Inflammatory macrophage treated with lipopolysaccharide for 4 hours (primary cell): ENCODE data around the gene XYLT1.

Source experiments
- DNase-seq: peaks from one replicate; pipeline ENCODE4 v3.0.0-alpha.2; 2020

The XYLT1 gene

DNA sequence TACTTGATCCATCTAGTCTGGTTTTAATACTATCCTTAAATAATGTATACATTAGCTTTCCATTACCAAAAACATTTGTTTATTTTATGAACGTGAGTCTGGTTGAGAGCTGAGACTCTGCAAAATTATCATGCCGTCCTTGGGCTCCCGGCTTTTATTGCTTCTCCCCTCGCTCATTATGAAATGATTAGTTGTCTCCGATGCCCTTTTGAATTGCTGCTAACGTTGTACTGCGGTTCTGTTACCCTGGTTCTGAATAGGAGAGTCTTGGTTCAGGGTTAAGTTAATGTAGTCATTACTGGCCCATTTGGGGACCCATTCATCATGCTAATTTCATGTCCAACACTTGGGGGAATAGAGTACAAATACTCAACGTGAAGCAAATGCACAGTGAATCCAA, 12.8 kb downstream of the XYLT1 start:
- DNase-seq: no peak

GRCh38 chr16:17457513-17457912, 13.2 kb downstream of the XYLT1 start:
- DNase-seq: no peak

- DNase-seq: peak; percentile 77
Observed at GRCh38 chr16:17454162-17454730, 16.5 kb downstream of the XYLT1 start.

- DNase-seq: no peak
Observed at GRCh38 chr16:17453364-17454038, 17.3 kb downstream of the XYLT1 start.

- no peak for DNase-seq
Observed at GRCh38 chr16:17452922-17453321, 17.8 kb downstream of the XYLT1 start.

GRCh38 chr16:17451843-17452242, 18.9 kb downstream of the XYLT1 start:
- DNase-seq: peak; percentile 91

DNA sequence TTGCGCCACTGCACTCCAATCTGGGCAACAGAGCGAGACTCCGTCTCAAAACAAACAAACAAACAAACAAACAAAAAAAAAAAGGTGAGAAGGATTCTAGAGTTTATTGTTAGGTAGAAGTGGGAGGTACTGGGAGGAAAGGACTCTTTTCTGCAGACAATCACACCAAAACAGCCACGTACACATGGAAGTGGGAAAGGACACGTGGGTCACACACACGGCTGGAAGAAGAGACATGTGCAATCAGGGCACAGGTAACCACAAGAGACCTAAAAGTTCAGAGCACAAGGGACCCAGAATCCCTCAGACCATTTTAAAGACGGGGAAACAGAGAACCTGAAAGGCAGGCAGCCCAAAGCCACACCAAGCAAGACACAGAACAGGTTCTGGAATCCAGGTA, 20.5 kb downstream of the XYLT1 start:
- no peak for DNase-seq

- peak; percentile 86 for DNase-seq
Observed at GRCh38 chr16:17448640-17449638, 21.8 kb downstream of the XYLT1 start.

GRCh38 chr16:17447101-17447569, 23.6 kb downstream of the XYLT1 start:
- no peak for DNase-seq

GRCh38 chr16:17446661-17447060, 24.1 kb downstream of the XYLT1 start:
- no peak for DNase-seq

DNA sequence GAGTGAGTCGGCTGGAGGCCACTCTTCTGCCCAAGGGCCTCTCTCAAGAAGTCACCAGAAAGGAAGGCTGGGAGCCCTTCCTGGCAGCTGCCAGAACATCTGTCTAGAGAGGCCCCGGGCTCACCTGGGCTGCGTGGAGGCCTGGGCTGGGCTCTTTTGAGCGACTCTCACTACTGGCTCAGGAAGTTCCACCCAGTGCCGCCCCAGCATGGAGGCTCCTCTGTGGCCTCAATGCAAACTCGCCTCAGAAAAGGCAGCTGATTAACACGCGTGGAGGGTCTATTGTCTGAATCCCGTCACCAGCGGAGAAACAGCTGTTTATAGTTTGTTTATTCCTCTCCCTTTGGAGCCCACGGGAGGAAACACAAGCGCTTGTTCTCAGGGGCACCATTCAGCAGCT, 25.3 kb downstream of the XYLT1 start:
- DNase-seq: no peak

- no peak for DNase-seq
Observed at GRCh38 chr16:17444658-17445057, 26.1 kb downstream of the XYLT1 start.

DNA sequence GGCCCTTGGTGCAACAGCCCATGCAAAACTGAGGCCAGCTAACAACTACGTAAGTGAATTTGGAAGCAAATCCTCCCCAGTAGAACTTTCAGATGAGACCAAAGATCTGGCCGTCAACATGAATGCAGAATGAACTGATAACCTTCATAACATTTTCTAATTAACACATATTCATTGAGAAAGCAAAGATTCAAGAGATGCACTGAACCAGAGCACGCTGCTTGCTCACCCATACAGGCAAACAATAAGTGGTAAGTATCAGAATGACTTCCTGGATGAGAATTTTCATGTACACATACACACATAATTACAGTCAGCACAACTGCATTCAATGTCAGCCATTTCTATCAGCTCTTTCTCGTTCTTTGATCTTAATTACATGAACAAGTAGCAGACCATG, 30.6 kb downstream of the XYLT1 start:
- DNase-seq: no peak

- no peak for DNase-seq
Observed at GRCh38 chr16:17439580-17439979, 31.2 kb downstream of the XYLT1 start.

DNA sequence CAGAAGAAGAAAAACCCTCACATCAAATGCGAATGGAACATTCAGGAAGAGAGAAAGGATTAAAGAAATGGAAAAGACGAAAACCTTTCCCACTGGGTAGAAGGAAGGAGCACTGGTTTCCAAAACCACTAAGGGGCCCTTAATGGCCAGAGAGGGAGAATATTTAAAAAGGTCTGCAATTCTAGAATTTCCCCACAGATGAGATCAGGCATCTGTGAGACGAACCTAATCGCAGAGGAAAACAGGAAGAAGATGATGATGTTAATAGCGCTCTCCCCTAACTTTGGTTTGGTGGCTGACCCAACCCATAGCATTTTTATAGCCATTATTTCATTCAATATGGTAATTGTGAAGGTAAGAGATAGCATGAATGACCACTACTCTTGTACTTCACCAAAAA, 32.8 kb downstream of the XYLT1 start:
- peak; percentile 73 for DNase-seq

- DNase-seq: no peak
Observed at GRCh38 chr16:17437127-17437720, 33.5 kb downstream of the XYLT1 start.

DNA sequence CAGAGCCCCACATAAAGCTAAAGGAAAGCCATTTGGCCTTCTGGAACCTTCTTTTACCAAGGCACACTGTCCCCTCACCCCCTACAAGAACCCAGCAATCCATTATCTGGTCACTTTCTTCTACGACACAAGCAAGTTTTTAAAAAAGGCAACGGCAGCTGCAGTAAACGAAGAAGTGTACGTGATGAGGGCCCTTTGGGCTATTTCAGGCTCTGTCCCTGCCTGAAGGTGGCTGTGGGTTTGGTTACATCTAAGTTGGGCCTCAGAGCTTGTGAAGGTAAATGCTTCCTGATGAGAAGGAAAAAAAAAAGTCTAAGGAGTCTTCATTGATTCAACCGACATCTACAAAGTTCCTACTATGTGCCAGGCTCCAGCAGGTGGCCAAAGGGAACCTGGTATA, 35.4 kb downstream of the XYLT1 start:
- no peak for DNase-seq

DNA sequence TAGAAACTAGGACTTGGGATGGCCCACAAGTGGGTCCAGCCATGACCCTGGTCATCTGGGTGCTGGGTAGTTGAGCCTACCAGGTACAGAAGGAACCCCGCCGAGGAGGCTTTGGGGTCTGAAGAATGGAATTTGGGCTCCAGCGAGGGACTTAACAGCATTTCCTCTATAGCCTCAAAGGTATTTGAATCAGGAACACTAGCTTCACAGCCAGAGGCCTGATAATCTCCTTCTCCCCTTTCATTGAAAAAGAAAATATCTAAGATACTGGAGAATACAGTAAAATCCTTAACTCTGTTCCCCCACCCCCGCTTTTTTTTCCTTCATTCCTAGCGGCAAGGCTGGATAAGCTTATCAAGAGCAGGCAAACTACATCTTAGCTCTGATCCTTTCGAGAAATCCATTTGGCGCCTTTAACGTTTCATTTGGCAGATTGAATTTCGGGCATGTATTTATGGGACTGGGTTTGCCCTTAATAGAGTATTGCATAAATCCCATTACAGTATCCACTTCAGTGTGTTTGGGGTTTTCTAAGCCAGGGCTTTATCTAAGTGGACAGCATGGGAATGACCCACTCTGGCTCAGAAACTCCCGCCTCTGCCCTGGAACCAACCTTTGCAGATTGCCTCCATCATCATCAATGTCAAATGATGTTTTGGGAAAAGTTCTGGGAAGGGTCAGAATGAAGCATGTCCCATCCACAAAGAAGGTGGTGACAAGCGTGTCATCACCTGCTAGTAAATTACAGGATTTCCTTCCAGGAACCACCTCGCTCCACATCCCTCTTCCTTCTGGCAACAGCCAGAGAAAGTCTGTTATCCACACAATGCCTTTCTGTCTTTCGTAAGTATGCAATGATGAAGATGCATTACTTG, 36.9 kb downstream of the XYLT1 start:
- no peak for DNase-seq

DNA sequence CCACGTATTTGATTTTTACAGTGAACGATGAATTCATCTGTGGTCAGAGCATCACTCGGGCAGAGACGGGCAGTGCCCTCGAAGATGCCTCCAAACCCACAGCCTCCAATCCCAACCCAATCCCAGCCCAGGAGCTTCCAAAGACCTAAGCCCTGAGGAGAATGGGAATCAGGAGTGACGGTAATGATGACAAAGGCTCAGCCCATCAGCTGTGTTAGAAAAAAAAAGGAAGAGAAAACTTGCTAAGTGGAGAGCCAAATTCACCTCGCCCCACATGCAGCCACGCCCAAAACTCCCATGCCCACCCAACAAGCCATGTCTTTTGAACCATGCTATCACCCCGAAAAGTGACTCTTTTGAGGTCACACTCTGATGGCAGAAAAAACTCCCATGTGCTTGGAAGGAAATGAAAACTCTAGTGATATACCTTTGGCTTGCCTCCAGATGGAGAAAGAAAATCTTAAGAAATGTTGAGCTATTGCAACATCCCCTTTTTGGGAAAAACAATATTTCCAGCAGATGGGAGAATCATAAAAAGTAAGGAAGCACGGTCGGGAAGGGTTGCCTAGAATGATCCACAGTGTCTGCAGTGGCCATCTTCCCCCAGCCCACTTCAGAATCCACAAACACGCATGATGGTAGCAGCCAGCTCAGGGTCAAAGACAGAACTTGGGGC, 37.7 kb downstream of the XYLT1 start:
- DNase-seq: no peak

DNA sequence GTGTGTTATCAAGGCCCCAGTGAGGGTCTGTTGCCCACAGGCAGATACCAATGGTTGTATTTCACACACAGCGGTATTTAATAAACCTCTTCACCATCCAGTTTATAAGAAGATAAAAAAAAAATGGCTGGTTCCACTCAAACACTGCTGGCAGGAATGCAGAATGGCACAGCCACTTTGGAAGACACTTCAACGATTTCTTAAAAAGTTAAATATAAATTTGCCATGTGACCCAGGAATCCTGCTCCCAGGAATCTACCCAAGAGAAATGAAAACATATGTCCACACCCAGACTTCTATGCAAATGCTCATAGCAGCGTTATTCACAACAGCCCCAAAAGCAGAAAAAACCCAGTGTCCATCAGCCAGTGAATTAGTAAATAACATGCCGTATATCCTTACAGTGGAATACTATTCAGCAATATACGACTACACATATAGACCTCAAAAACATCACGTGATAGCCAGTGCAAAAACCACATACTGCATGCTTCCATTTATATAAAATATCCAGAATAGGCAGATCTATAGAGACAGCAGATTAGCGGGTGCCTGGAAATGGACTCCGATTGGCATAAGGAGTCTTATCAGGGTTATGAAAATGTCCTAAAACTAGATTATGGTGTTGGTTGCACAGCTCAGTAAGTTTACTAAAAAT, 38.7 kb downstream of the XYLT1 start:
- DNase-seq: no peak

GRCh38 chr16:17431012-17431411, 39.7 kb downstream of the XYLT1 start:
- DNase-seq: no peak
